Cardiac muscle cell (in vitro differentiated cells and primary cell): ENCODE data around the gene NRG3. TPM values are rescaled to one million over a fixed set of nuclear protein-coding genes. Genes with fewer than 3 reads are reported as not detected.

Source experiments
- DNase-seq, 2 donors: peaks; one replicate each; pipeline versions ENCODE4 v3.0.0 to v3.0.0-alpha.2; 2010 to 2017; ENCODE audit warnings: low read depth in 1 of 2, low spot score in 1 of 2
- H3K27ac ChIP-seq: fragments of 200-600 bp; sonication (generic); 2 replicates; pipeline ENCODE4 v1.5.1; 2016
- H3K27me3 ChIP-seq: fragments of 200-600 bp; sonication (generic); 2 replicates; pipeline ENCODE4 v1.6.0; 2016; ENCODE audit warnings: control low read depth
- H3K36me3 ChIP-seq: fragments of 200-600 bp; sonication (generic); 2 replicates; pipeline ENCODE4 v1.5.1; 2016; ENCODE audit warnings: control low read depth
- H3K4me1 ChIP-seq: fragments of 200-600 bp; sonication (generic); 2 replicates; pipeline ENCODE4 v1.8.1; 2017; ENCODE audit warnings: low read depth, mild to moderate bottlenecking, mixed run types
- H3K4me3 ChIP-seq: fragments of 200-600 bp; sonication (generic); 2 replicates; pipeline ENCODE4 v1.5.1; 2016; ENCODE audit warnings: mild to moderate bottlenecking
- H3K9me3 ChIP-seq: fragments of 200-600 bp; sonication (generic); 2 replicates; pipeline ENCODE4 v1.5.1; 2017; ENCODE audit warnings: low read depth, mild to moderate bottlenecking, control low read depth
- CTCF ChIP-seq: IDR thresholded peaks from 2 replicates; pipeline ENCODE4 v1.5.1; 2012; ENCODE audit warnings: low read depth, mild to moderate bottlenecking, low read length
- polyA plus RNA-seq: library from polyadenylated mRNA; unstranded; fragments of >200 nt; fragmentation: Nextera tagmentation; extraction: Ambion mirVana; gene quantifications from 2 replicates; pipeline ENCODE4 v1.2.1, GENCODE V29; 2016
- total RNA-seq: library from RNA; depleted of rRNA; stranded (reverse); fragments of >200 nt; gene quantifications from 2 replicates; pipeline ENCODE4 v1.2.3, GENCODE V29; 2016

Gene NRG3
- total and polyA plus RNA-seq, 2 experiments from 2014 or later, result 0.48 to 0.55 TPM

- H3K9me3 ChIP-seq, result no peaks in the 10 kb centered on the region
- H3K27ac ChIP-seq, result no peak overlapping the region
- no peaks in the 10 kb centered on the region for H3K27me3 ChIP-seq
- no peaks in the 10 kb centered on the region for H3K4me1 ChIP-seq
- no peak overlapping the region for H3K4me3 ChIP-seq
- no peak for TF ChIP-seq CTCF
- peak in 1 of 2 donors; percentile 78 for DNase-seq
- no peaks in the 10 kb centered on the region for H3K36me3 ChIP-seq
Measured at GRCh38 chr10:82866424-82867020, 991.5 kb downstream of the NRG3 start.

- Histone ChIP-seq H3K36me3 (no peaks in the 10 kb centered on the region), H3K27me3 (no peaks in the 10 kb centered on the region), H3K9me3 (no peaks in the 10 kb centered on the region), H3K4me3 (no peak overlapping the region), H3K27ac (no peak overlapping the region), H3K4me1 (peaks cover 2% of the 10 kb centered on the region)
- DNase-seq, result peak in 1 of 2 donors; percentile 12
- TF ChIP-seq CTCF, result no peak
Measured at GRCh38 chr10:82867056-82867455, 992.1 kb downstream of the NRG3 start.

GRCh38 chr10:82874671-82875070, 999.7 kb downstream of the NRG3 start:
- no peak for TF ChIP-seq CTCF
- Histone ChIP-seq H3K9me3 (no peaks in the 10 kb centered on the region), H3K4me3 (no peak overlapping the region), H3K27ac (peak overlapping the region; percentile 25), H3K36me3 (no peaks in the 10 kb centered on the region), H3K27me3 (no peaks in the 10 kb centered on the region), H3K4me1 (peaks cover 32% of the 10 kb centered on the region)
- peak in 1 of 2 donors; percentile 11 for DNase-seq

GRCh38 chr10:82880776-82881290, 1005.8 kb downstream of the NRG3 start:
- no peak for TF ChIP-seq CTCF
- no peak for DNase-seq
- no peaks in the 10 kb centered on the region for H3K9me3 ChIP-seq
- peaks cover 4% of the 10 kb centered on the region for H3K4me1 ChIP-seq
- H3K36me3 ChIP-seq, result no peaks in the 10 kb centered on the region
- H3K27me3 ChIP-seq, result no peaks in the 10 kb centered on the region
- H3K27ac ChIP-seq, result no peak overlapping the region
- no peak overlapping the region for H3K4me3 ChIP-seq

GRCh38 chr10:82882722-82883121, 1007.7 kb downstream of the NRG3 start:
- Histone ChIP-seq H3K36me3 (no peaks in the 10 kb centered on the region), H3K27ac (no peak overlapping the region), H3K9me3 (no peaks in the 10 kb centered on the region), H3K27me3 (no peaks in the 10 kb centered on the region), H3K4me3 (no peak overlapping the region), H3K4me1 (peaks cover 4% of the 10 kb centered on the region)
- no peak for DNase-seq
- TF ChIP-seq CTCF, result no peak

- peaks cover 4% of the 10 kb centered on the region for H3K4me1 ChIP-seq
- no peak for TF ChIP-seq CTCF
- H3K4me3 ChIP-seq, result no peak overlapping the region
- H3K9me3 ChIP-seq, result no peaks in the 10 kb centered on the region
- no peaks in the 10 kb centered on the region for H3K36me3 ChIP-seq
- no peak overlapping the region for H3K27ac ChIP-seq
- DNase-seq, result no peak
- no peaks in the 10 kb centered on the region for H3K27me3 ChIP-seq
Measured at GRCh38 chr10:82883603-82884002, 1008.6 kb downstream of the NRG3 start.
